ENCODE data around the gene RIMS1.

The RIMS1 gene

DNA sequence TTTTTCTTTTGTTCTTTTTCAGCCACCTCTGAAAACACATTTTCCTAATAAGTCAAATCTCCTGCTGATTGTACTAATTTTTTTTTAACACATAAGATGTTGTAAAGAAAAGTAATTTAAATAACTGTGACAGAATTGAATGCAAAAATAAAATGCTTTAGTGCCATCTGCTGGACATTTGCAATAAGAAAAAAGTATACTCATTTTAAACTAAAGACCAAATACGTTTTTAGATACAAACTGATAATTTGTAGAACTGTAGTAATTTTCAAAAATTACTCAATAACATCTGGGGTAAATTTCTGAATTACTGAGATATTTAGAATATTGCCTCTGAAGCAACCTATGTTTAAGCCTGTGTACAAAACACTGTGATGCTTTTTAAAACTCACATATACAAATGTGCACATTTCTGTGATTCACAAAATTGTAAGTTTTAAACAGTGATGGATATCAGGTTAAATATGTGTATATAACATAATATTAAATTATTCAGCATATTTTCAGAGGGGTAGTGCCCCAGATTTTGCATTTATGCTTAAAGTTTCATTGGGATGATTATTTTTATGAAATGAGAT, 198.7 kb downstream of the RIMS1 start:
- DNase-seq (ENCODE audit: low read depth) = no peak

DNA sequence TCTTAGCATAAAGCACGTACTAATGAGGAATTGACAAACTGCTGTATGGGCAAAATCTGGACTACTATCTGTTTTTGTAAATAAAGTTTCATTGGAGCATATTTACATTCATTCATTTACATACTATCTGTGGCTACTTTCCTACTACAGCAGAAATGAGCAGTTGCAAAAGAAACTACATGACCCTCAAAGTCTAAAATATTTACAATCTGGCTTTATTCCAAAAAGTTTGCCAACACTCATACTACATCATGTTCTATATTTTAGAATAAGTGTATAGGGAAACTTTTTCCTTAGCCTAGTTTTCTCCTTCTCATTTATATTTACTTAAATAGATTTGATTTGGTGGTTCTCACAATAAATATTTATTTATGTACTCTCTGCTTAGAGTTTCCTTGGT, 208.2 kb downstream of the RIMS1 start:
- DNase-seq (ENCODE audit: low read depth) = no peak

DNA sequence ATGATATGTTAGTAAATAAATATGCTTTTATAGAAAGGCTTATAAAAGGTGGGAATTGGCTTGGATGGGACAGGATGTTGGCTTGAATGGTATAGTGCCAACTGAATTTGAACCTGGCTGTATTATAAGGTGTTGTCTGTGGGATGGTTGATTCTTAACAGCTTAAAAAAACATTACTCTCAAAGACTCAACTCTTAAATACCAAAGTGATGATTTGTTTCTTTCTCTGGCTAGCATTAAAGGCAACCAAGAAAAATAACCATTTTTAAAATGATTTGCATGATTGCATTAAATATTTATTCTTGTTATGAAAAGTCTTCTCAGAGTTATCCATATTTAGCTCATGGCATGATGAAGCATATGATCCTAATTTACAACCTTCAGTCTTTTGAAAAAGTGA, 216.2 kb downstream of the RIMS1 start:
- DNase-seq (ENCODE audit: low read depth) = no peak

DNA sequence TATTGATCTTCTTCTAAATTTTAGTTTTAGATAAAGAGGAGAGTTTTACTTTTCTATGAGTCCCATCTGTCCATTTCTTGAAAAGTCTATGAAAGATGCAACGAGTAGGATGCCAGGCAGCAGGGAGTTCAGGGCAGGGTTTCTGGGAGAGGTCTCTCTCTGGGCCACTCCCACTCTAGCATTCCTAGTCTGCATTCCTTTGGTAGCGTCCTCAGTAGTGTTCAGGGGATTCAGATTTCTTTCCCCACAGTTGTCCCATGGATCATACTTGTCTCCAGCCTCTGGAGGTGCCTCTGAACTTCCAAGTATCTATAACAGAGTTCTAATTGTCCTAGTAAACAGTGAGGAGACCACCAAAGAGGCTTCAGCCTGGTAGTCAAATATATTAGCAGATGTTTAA, 225.3 kb downstream of the RIMS1 start:
- DNase-seq (ENCODE audit: low read depth) = no peak

DNA sequence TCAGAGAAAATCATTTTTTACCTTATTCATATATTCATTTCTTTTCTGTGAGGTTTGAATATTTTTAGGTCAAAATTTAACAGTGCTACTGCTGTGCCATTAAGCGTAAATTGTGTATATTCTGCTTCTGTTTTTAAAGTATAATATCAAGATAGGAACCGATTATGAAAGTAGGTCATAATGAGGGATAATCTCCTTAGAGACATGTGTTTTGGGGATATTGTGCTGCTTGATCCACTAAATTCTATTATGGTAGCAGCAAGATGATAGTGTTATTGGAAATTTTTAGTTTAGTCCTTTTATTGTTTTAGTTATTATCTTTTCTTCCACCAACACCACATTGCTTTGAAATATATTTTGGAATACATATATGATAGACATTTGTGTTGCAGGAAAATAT, 244.0 kb downstream of the RIMS1 start:
- no peak for DNase-seq (ENCODE audit: low read depth)

DNA sequence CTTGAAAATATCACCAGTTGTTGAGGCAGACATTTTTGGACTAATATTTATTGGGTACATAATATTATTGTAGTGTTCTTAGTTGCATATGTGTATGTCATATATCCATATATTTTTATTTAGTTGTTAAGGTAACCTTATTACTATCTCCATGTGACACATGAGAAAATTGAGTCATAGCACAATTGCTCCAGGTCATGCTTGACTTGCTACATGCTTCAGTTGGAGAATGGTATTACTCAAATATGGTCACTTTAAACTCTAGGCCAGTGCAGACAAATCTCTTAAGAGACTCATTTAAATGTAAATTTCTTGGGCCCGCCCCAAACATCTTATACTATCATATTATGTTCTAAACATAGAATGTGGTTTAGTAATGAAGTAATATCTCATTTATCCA, 246.1 kb downstream of the RIMS1 start:
- DNase-seq (ENCODE audit: low read depth) = no peak

DNA sequence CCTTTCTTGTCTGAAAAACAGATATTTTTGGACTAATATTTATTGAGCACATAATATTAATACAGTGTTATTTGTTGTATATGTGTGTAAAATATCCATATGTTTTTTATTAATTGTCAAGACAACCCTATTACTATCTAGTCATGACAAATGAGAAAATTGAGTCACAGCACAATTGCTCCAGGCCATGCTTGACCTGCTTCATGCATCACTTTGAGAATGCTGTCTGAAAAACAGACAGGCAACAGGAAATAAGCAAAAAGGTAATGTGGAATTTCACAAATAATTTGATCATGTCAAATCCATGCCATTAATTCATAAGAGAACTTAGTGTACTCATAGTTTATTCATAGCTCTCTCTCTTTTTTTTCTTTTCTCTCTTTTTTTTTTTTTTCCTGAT, 246.5 kb downstream of the RIMS1 start:
- DNase-seq (ENCODE audit: low read depth) = no peak

DNA sequence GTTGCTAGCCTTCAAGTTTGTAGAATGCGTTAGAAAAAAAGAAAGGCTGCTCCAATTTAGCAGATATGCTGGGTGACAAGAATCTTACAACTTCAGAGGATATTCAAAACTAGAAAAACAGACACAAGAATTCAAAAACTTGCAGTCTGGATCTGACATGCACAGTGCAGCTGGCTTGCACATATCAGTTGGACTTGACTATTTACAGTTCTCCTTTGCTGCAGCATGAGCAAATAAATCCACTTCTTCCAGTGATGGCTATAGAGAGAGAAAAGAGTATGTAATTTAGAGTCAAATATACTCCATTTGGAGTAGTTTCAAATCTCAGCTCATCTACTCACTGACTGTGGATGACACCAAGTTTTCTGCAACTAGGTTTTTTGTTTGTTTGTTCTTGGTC, 247.0 kb downstream of the RIMS1 start:
- DNase-seq (ENCODE audit: low read depth) = no peak

DNA sequence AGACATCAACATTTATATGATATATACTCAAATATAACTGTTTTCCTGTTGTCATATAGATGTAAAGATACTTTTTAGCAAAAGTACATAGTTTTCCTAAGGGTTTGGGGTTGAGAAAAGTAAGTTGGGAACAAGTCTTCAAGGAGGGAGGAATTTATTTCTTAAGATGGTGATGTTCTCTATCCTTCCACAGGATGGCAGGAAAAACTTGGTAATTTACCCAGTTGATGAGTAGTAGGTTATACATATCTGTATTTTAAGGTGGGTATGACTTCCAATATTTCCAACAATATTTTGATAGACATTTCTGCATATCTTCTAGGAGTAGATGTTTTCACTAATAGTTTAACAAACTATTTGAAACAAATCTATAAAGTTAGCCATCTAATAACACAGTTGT, 254.4 kb downstream of the RIMS1 start:
- DNase-seq (ENCODE audit: low read depth) = no peak

DNA sequence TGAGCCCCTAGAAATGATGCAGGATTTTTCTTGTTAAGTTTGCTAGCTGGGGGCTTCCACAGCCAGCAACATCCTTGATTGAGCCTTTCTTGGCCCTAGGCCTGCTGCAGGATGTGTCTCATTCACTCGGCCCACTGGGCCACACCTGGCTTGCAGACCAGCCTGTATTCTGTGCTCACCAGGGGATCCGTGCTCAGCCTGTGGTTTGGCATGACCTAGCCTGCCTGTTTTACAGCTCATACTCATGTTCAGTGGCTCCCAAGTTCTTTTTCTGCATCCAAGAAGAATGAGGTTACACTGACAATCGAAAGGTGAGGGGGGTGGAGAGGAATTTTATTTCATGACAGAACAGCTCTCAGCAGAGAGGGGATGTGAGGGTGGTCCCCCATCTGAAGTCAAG, 263.4 kb downstream of the RIMS1 start:
- DNase-seq (ENCODE audit: low read depth) = no peak

DNA sequence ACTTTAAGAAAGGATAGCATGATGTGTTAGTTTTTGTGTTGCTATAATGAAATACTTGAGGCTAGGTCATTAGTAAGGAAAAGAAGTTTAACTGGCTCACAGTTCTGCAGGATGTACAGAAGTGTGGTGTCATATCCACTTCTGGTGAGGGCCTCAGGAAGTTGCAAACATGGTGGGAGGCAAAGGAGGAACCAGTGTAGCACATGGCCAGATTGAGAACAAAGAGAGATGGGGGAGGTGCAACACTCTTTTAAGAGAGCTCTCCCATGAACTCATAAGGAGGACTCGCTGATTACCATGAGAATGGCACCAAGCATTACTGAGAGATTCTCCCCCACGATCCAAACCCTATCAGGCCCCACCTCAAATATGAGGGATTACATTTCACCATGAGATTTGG, 265.4 kb downstream of the RIMS1 start:
- DNase-seq (ENCODE audit: low read depth) = no peak

DNA sequence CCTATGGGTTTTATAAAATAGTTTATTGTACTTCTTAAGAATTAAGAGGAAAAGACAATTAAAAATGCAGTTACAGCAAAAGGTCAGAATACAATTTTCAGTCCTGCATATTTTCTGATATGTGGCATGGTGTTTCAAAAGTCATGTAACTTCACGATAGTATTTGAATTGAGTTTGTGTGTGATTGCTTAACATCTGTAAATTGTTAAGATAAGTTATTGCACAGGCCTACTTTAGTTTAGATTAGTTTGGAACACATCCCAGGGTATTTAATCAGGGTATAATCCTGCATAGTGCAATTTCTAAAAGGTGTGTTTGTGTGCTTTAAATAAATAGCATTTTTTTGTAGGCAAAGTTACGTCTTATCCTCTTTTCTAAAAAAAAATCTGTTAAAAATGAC, 289.6 kb downstream of the RIMS1 start:
- DNase-seq (ENCODE audit: low read depth) = no peak

DNA sequence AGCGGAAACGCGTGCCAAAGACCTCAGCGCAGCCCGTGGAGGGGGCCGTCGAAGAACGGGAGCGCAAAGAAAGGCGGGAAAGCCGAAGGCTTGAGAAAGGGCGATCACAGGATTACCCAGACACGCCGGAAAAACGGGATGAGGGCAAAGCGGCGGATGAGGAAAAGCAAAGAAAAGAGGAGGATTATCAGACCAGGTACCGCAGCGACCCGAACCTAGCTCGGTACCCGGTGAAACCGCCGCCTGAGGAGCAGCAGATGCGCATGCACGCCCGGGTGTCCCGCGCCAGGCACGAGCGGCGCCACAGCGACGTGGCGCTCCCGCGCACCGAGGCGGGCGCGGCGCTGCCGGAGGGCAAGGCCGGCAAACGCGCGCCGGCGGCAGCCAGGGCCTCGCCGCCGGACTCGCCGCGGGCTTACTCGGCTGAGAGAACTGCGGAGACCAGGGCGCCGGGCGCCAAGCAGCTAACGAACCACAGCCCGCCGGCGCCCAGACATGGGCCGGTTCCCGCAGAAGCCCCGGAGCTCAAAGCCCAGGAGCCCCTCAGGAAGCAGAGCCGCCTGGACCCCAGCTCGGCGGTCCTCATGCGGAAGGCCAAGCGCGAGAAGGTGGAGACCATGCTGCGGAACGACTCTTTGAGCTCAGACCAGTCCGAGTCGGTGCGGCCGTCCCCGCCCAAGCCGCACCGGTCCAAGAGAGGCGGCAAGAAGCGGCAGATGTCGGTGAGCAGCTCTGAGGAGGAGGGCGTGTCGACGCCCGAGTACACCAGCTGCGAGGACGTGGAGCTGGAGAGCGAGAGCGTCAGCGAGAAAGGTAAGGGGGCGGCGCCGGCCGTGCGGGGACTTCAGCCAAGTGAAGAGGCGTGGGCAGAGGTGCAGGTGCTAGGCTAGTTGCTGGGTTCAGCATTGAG, 296.2 kb downstream of the RIMS1 start:
- peak; percentile 20 for DNase-seq (ENCODE audit: low read depth)

DNA sequence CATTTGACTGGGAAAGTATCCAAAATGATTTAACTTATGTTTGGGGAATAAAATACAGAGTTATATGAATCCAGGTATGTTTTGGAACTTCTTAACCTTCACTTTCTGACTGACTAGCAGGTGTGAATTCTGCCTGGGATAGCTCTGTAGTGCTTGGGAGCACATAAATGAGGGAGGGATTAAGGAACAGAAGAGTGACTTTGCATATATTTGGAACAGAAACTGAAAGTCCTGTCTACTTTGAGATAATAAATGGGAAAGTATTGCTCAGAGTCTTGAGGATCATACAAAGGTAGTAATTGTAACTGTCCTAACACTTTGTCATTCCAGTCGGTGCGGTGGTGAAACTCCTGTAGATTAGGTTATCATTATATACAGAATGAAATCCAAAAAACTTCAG, 317.6 kb downstream of the RIMS1 start:
- DNase-seq (ENCODE audit: low read depth) = no peak

DNA sequence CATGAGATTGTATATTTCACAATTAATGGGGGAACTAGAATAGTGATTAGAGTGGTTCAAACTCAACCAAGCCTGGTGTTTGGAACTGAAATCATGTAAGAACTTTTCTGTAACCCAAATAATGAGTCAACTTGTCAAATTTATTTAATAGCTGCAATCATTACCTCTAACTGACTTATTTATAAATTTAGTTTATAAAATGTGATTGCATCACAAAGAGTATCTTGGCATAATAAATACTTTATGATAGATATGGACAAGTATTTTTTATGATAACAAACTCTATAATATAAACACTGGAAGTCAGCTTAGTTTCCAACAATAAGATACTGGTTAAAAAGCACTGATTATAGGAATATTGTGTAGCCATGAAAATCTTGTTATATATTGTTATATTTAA, 319.1 kb downstream of the RIMS1 start:
- no peak for DNase-seq (ENCODE audit: low read depth)

DNA sequence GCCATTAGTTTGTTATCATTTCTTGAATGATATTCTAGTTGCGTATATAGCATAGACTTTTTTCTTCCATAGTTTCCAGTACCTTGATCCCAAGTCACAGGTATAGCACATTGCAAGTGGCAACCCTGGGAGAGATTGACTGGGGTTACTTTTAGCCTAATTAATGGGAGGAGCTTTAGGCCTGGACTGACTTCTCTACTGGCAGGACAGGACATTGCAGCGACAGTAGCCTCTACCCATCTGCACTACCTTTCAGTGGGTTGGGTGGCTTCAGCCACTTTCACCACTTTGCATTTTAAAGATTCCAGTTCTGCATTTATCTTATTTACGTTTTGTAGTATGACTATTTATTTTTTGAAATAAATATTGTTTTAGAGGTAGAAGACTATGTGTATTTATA, 320.3 kb downstream of the RIMS1 start:
- no peak for DNase-seq (ENCODE audit: low read depth)

DNA sequence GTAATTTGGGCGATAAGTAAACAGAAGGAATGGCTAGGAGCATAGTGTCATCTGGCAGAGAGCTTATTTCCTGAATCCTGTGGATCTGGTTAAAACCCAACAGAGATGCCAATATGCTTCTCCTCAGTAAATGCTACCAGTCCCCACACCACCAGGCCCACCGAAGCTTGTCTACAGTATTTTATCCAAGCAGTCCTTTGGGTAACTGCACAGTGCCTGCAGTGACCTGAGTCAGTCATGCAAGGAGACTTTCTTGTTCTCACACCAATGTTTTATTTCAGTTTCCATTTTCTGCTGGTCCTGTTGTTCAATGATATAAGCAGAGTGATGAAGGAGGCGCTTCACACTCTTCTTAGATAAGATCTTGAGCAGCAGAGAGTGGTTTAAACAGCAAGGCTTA, 326.3 kb downstream of the RIMS1 start:
- DNase-seq (ENCODE audit: low read depth) = no peak

DNA sequence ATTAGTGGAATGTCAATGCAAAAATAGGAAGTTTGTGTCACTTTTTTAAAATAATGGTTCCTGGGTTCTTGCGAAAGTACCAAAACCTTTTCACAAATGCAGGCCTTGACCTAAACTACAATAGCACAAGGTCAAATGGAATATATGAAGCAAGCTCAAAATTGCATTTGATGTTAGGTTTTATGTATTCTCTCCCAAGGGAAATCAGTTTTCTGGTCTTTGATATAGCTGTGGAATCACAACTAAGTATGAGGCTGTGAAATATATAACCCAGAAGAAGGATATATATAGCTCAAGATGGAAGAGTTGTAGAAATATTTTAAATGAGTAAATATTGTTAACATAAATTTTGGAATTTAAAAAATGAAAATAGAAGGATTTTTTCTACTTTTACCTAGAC, 327.3 kb downstream of the RIMS1 start:
- no peak for DNase-seq (ENCODE audit: low read depth)

DNA sequence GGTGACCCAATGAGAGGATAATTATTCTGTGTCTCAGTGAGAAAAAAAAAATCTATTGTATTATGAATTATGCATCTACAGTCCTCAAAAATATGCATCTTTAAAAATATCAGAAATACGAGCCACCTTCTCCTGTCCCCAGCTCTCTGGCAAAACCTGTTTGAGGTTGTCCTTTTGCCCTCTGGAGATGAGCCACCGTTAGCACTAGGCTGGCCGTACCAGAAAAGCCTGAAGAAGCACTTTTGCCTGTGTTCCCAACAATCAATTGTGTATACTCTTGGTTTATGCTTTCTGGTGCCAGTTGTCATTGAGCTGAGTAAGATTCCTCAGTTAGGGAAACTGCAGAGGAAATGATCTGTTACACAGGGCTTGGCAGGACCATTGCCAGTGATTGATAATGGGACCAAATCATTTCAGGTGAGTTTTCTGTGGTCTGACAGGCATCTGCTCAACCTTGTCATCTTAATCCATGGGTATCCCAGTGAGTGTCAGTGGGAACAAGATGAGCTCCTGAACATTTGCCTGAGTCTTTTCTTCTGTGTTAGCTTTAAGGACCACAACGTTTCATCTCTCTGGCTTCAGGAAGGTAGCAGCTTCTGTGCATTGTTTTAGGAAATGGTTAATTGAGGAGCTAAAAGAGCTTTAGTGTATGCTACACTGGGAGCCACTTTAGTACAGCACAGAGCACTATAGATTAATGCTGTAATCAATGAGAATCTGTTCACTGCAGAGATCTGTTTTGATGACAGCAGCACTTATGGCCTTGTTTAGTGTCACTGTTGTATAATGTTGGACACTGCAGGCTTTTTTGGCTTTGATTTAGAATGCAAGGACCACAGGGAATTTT, 330.1 kb downstream of the RIMS1 start:
- DNase-seq (ENCODE audit: low read depth) = no peak

DNA sequence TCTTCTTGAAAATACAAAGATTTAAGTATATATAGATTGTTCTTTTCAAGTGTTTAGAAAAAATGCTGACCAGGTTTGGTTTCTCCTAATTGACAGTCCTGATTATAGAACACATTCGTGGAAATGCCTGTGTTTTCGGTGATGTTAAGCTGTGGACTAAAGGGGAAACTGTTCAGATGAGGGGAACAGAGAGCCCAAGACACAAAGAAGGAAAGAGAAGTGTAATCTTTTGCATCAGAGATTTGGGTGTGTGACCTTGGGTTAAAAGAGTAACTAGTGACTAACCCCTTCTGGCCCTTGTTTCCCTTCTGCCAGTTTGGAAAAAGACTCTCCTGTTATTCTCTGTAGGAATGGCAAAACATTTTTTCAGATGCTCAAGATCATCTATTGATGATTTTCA, 331.3 kb downstream of the RIMS1 start:
- DNase-seq (ENCODE audit: low read depth) = no peak

DNA sequence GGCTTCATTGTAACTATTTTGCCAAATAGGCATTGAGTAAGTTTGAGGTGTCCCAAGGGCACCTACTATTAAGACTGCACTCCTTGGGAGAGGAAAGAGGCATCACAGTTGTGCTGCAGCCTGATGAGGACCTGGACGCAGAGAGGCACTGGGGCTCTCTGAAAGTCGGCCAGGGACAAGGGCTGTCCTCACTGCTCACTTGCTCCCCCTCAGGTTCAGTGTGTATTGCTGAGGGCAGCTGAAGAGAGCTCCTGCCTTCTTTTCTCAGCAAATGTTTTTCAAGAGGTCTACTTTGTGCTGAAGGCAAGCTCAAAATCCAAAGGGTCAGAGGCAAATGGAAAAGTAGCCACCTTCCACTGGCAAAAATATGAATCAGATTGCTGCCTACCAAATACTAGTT, 331.8 kb downstream of the RIMS1 start:
- no peak for DNase-seq (ENCODE audit: low read depth)

DNA sequence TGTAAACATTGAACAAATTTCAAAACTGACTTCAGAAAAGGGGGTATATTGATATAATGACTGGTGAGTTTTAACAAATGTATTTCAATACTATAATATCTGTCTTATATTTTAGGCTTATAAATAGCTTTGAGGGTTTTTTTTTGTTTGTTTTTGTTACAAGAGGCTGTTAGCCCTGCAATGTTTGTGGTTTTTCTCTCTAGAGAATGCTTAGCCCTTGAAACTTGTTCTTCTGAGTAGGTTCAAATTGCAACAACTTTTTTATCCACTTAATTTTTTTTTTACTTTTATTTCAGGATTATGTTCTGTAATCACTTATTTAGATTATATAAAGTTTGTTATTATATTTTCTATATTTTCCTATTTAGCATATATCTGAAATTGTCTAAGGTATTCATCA, 333.2 kb downstream of the RIMS1 start:
- DNase-seq (ENCODE audit: low read depth) = no peak

DNA sequence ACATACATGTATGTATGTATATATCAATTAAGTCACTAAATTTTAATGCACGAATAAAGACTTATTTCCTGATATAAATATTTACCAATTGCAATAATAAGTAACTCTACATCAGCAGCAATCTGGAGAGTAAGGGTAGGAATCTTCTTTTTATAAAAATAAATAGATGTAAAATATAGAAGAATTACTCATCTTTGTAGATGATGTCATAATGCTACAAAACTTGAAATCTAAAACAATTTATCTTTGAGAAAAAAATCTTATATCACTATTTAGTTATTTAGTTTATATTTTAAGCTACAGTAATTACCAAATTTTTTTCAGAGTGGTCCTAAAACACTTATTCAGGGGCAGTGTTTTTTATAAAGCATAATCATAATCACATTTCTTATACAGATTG, 351.7 kb downstream of the RIMS1 start:
- no peak for DNase-seq (ENCODE audit: low read depth)
